ENCODE data around the gene NR2C2AP.
A peak's percentile ranks its signal among the peaks of the same experiment; 100 is the strongest.
"Not testable (repeated sequence)": the region's sequence is repeated elsewhere in the genome, so short reads cannot be mapped to it uniquely, and the experiment has no call there.

Gene NR2C2AP

GRCh38 chr19:19179548-19180441 is 23.4 kb downstream of the NR2C2AP start:
- peak; percentile 77 for DNase-seq

GRCh38 chr19:19176950-19177349 is 26.3 kb downstream of the NR2C2AP start:
- DNase-seq: no peak

- DNase-seq: not testable (repeated sequence)
Observed at GRCh38 chr19:19173243-19173642, 30.0 kb downstream of the NR2C2AP start.

GRCh38 chr19:19171821-19172532 is 31.2 kb downstream of the NR2C2AP start:
- DNase-seq: no peak

GRCh38 chr19:19170873-19171672 is 32.1 kb downstream of the NR2C2AP start:
- no peak for DNase-seq

GRCh38 chr19:19170053-19170872 is 33.0 kb downstream of the NR2C2AP start, which contains the start of gene MEF2B:
MEF2B (minus strand) TSS chr19:19170263; CDS start chr19:19150735, 19,528 bp downstream.
- peak; percentile 81 for DNase-seq

- DNase-seq: no peak
Observed at GRCh38 chr19:19169236-19170052, 33.8 kb downstream of the NR2C2AP start.

- no peak for DNase-seq
Observed at GRCh38 chr19:19167612-19168011, 35.6 kb downstream of the NR2C2AP start.

- no peak for DNase-seq
Observed at GRCh38 chr19:19165396-19165795, 37.8 kb downstream of the NR2C2AP start.

GRCh38 chr19:19162495-19162894 is 40.7 kb downstream of the NR2C2AP start:
- DNase-seq: no peak

- DNase-seq: no peak
Observed at GRCh38 chr19:19160461-19161035, 42.7 kb downstream of the NR2C2AP start.

- no peak for DNase-seq
Observed at GRCh38 chr19:19159534-19159933, 43.7 kb downstream of the NR2C2AP start.

GRCh38 chr19:19157808-19158207 is 45.4 kb downstream of the NR2C2AP start:
- no peak for DNase-seq

- no peak for DNase-seq
Observed at GRCh38 chr19:19155495-19156219, 47.6 kb downstream of the NR2C2AP start.

GRCh38 chr19:19154768-19155494 is 48.3 kb downstream of the NR2C2AP start:
- no peak for DNase-seq

- no peak for DNase-seq
Observed at GRCh38 chr19:19152668-19153384, 50.4 kb downstream of the NR2C2AP start.

GRCh38 chr19:19151418-19151817 is 51.8 kb downstream of the NR2C2AP start:
- no peak for DNase-seq
